Activated CD8-positive, alpha-beta memory T cell treated with anti-CD3 and anti-CD28 coated beads, Interleukin-2, amount 50 U/mL, for 48 hours (primary cell): ENCODE results near the gene PLCB4.

ENCODE experiments used
- DNase-seq: peaks from one replicate; pipeline ENCODE4 v3.0.0-alpha.2; 2020

Gene PLCB4

DNA sequence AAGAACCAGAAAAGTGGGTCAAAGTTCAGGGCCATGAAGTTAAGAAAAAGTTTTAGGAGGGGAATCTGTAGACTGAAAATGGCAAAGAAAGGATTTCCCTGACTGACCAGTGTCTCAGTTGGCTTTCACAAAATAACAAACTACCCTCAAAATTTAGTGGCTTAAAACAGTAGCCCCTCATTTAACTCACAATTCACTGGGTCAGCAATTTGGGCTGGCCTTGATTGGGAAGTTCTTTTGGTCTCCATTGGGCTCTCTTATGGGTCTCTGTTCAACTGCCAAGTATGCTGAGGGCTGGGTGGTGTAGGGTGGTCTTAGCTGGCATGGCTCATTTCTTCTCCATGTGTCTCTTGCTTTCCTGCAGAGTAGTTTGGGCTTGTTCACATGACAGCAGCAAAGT lies 161.5 kb downstream of the PLCB4 start:
- no peak for DNase-seq

DNA sequence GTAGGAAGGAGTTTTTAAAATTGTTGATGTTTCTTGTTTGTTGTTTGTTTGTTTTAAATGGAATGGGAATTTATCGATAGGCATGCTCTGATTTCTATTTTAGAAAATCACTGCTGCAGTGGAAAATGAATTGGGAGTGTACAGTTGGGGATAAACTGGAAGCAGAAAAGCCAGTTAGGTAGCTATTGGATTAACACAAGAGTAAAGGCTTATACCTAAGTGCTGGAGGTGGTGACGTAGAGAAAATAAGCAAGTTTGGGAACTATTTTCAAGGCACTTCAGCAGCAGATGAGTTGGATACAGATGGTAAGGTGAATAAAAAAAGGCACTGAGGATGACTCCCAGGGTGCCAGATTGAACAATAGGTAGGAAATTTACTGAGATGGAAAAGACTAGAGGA lies 164.9 kb downstream of the PLCB4 start:
- no peak for DNase-seq

DNA sequence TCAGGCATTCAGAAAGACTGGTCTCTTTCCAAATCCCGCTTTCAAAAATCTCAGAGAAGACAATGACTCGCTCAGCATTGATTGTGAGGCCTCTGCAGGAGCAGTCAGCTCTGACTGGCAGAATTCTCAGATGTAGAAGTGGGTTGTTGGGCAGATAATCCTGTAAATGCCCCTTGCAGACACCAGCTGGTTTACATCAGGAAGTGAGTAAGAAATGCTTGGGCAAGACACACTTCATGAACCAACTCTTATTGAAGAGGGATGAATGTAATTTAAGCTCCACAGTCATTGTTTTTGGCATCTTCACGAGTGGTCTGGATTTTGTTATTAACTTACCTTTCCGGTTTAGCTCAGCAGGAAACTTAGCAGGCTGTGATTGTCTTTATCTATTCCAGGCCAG lies 166.6 kb downstream of the PLCB4 start:
- no peak for DNase-seq

DNA sequence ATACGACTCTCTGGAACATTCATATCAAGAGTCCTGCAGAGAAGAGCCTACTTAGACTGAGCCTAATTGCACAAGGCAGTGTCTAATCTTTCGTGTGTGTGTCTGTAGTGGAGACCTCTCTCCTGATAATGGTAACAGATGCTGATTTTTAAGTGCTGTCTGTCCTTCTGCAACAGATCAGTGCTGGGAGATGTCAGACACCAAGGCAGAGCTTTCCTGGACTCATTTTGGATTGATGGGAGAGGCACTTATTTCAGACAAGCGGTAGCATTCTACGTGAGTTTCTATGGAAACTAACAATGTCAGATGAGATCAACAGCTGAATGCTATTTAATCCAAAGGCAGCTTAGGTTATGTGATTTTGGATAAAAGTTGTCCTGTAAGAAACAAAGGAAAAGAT lies 167.6 kb downstream of the PLCB4 start:
- no peak for DNase-seq

DNA sequence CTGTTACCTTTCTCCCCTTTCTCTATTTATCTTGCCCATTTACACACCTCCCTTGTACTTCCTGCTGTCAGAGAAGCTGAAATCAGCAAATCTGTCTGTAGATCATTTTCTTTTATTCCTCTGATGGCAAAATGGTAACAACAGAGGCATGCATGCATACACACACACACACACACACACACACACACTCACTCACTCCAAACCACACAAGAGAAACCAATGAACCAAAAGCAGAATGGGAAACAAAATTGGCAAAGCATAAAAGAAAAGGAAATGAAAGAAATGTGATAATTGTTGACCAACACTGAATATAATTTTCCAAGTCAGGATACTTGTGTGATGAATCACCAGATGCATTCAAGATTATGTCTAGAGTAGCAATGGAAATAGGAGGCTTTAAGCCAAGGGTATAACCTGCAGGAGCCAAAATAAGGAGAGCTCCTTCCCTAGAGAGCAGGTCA lies 172.4 kb downstream of the PLCB4 start:
- DNase-seq, result no peak

DNA sequence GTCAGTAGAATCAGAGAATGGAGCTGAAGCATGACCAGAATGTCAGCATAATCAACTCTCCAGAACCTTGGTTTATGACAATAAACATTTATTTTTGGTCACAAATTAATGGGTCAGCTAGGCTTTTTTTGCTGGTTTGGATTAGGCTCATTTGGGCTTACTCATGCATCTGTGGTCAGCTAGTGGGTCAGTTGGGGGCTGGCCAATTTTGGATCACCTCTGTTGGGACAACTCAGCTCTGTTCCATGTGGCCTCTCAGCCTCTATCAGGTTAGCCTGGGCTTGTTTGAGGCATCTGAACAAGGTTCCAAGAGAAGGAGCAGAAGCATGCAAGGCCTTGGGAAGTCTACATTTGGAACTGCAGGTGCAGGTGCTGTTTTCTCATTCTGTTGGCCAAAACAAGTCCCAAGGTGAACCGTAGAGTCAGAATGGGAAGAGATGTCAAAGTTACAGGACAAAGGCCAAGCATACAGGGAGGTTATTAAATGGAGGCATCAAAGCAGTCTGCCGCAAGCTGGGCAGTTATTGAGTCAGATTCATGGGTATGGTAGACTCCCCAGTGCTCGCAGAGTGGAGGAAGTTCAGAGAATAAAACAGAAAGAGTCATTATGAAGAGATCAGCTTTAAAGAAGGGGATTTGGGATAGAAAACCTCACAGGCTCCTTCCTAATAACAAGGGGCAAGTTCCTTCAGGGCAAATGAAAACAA lies 173.0 kb downstream of the PLCB4 start:
- no peak for DNase-seq

DNA sequence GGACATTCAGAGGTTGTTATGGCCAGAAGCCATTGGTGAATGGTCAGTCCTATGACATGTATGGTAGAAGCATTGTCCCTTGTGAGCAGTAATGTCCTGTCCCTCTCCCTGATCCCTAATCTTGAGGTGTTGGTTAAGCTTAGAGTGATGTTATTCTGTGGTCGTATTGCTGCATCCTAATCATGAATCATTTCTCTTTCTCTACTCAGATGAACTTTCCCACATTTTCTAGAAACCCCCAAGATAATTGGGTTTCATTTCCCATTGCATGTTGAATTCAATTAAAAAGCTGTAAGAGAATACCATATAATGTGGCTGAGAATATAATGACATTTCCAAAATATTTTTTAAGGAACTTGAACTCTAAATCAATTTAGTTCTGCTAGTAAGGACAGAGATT lies 175.1 kb downstream of the PLCB4 start:
- no peak for DNase-seq

DNA sequence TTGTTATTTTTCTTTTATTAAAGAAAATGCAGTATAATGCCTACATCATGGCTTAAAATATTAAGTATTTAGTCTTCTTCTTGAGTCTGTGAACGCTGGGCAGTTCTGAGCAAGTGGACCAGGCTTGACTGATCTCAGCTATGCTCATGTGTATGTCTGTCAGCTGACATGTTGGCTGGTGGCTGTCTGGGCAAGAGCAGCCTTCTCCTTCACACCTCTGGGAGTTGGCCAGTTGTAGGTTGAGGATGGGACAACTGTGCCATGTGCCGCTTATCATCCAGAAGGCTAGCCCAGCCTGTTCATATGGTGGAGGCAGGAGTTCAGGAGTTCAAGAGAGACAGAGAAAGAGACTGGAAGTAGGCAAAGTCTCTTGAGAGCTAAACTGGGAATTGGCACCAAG lies 175.9 kb downstream of the PLCB4 start:
- DNase-seq, result no peak

DNA sequence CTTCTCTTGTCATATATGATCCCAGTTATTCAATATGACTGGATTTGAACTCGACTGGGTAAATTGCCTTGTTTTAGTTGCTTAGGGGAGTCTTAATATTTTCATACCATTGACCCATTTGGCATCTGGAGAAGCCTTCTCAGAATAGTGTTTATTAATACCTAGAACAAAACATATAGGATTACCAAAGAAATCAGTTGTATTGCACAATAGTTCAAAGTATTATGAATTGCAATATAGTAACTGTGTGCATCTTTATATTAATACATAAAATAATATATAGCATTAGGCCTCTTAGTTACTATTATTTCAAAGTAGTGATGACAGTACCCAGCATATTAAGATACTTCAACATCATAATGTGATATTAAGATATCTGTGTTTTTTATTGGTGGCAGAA lies 177.8 kb downstream of the PLCB4 start:
- DNase-seq, result no peak

DNA sequence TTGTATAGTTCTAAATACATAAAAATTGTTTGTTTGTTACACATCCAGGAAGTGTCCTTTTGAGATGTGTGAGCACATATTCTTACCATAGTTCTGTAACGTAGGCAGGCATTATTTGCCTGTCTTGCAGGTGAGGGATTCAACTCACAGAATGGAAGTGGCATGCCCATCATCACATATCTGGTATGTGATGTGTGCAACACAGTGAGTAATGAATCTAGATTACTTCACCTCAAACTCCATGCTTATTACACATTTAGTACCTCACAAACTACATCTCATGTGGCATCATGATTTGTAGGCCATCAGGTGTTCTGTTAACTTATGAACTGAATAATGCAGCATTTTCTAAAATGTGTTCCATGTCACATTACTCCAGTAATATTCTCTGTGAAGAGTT lies 181.6 kb downstream of the PLCB4 start:
- DNase-seq, result no peak

DNA sequence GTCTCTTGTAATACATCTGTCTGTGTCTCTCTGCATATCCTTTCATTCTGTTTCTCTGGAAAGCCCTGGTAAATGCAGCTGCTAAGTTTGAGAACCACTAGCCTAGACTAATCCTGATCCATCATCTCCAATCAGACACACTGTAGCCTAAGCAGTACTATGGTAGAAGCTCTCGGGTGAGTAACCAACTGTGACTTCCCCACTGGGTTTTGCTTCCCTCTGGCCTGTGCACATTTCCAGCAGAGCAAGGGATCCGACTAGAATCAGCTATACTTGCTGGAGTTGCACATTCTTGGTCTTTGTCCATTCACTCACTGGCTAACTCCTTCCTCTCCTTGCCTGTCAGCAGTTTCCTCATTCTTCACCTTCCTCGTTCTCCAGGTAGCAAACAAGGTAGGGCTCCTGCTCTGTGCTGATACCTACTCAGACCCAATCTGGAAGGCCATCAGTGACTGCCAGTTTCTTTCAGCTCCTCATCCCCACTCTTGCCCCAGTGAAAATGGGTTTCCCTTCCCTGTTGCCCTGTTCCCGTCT lies 184.2 kb downstream of the PLCB4 start:
- no peak for DNase-seq

DNA sequence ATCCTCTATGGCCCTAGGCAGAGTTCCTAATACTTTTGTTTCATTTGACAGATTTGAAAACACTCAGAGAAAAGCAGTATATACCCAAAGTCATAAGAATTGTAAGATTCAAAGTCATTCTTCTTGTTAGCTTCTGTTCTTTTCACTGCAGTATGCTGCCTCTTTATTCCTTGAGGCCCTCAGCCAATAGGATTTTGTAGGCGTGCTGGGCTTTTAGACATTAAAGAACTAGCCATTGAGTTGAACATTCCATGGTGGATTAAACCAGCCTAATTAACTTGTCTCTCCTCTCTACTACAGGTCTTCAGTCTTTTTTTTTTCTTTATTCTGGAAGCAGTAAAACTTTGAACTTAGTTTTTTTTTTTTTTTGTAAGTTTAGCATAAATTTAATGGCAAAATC lies 186.3 kb downstream of the PLCB4 start:
- DNase-seq, result no peak

DNA sequence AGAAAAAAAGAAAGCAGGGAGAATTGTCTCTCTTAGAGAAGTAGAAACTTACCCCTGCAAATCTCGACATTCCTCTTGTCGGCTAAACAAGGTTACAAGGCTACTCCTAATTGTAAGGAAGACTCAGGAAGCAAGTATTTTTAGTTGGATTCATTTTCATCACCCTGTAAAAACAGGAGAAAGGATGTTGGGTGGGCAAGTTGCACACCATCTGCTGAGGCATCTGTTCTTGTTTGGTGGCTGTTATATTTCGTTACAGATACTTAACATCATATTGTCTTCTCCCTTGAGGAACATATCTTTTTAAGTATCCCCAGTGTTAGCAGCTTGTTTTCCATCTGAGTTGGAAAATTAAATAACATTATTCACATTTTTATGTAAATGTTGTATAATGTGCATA lies 187.5 kb downstream of the PLCB4 start:
- DNase-seq, result no peak

DNA sequence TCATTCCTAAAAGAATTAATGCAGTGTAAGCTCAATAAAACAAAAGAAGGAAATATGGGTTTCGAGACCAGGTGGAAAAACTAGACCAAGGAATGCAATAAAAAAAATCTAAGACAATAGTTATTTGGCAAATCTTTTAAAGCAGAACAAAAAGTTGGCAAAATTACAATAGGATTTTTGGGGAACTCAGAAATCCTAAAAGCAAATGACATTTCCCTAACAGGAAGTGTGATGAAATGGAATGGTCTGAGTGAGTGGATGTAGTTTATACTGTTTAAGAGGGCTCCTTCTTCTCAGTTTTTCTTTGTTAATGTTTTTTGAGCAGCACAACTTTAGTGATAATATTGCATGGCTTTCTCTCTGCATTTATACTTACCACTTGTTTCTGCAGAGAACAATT lies 190.0 kb downstream of the PLCB4 start:
- DNase-seq, result no peak

DNA sequence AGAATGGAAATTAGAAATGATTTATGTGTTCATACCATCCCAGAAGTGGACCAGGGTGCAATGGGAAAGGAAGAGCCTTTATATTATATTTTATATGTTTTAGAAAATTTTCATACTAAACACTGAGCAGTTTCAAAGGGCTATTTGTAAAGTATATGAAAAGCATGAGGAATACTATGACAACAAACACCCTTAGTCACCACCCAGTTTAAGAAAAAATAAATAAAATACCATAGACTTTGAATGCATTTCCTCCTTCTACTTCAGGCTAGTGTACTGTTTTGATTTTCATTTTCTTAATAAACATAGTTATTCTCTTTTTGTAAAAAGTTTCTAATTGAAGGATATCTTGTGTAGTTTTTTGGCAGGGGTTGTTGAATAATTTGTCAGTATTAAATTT lies 191.1 kb downstream of the PLCB4 start:
- DNase-seq, result no peak

DNA sequence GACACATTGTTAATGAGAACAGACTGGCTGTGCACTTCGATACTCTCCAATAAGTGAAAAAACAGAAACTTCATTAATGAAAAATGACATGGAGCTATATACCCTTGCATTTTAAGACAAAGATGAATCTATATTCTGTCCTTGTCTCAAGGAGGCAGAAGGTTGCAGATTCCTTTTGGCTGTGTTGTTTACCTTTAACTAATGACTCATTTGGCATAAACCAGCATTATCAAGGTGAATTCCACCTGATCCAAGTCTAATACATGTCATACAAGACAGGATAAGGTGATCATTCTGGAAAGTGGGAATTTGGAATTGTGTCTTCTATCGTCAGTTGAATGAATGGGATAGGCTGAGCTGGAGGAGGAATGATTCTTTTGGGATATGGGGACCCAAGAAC lies 192.9 kb downstream of the PLCB4 start:
- no peak for DNase-seq

DNA sequence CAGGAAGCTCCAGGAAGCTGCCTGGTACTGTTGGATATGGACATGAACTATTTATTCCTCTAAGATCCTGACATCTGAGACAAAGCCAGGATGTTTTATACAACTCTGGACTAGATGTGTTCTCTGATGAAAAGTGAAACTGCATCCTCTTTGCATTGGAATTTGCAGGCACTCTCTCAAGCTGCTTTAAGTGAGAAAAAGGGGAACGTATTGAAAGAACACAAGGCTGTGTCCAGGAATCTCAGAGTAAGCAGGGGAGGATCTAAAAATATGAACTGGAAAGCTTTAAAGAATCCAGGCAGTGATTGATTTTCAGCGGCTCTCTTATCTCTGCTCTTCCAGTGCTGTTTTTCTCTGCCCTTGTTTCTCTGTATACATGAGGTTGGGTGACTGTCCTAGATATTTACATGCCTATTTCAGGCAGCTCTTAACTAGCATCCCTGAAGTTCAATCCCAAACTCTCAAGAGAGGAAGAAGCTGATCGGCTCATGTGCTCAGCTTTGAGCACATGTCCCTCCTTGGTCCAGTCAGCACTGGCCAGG lies 193.8 kb downstream of the PLCB4 start:
- no peak for DNase-seq

DNA sequence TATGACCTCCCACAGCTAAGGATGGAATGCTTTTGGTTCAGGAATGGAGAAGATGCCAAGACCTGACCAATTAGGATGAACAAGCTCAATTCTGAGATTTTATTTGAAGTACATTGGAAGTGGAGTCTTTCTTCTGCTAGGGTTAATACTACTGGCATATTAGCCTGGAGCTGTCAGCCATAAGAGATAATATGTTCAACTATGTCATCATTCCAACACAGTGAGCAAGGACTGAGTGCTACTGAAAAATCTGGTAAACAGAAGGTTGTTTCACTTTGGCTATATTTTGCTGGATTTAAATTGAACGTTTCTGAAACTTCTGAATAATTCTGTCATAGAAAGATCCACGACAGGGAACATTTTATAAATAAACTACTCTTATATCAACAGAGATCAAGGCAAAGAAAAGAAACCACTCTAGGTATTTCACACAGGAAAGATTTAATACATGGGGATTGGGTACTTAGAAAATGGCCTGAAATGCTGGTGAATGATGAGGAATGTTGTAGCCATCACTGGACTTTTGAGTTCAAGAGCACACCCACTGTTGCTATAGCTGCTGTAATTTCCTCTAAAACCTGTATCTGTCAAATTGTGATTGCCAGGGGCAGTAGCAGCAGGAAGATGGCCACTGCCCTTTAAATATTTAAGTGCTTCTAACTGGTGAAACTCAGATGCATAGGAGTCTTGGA lies 200.5 kb downstream of the PLCB4 start:
- no peak for DNase-seq

DNA sequence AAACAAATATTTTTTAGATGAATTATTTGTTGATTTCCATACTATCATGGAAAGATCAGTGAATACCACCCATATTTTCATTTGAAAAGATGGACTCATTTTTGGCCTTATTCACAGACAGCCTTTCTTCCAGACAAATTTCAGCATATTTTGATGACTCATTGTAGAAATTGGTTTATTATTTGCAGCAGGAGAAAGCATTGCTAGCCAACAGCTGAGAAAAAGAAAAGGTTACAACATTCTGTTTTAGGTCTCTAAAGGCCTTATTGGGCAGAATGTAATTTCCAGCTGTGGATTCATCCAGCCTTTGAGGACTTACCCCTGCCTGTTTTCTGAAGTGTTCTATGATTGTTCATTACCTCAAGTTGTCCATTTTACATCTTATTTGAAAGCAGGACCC lies 201.9 kb downstream of the PLCB4 start:
- DNase-seq, result no peak

DNA sequence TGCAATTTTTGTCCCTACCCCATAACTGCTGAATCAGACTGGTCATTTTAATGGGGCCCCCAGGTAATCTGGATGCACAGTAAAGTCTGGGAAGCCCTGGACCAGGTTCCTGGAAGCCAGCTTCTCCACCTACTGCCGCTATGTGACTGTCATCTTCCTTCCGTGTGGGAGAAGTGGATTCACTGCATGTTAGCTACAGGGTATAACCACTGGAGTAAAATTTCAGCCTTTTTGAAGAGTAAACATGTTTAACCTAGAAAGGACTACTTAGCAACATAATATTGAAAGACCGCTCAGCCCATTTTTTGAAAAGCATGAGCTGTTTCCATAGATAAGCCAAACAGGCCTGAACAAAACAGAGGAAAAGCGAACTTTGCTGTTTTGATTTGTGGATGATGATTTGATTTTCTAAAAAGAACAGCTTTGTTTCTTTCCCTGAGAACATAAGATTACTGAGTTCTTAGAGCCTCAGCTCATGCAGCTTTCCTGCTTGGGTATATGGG lies 208.1 kb downstream of the PLCB4 start:
- no peak for DNase-seq

DNA sequence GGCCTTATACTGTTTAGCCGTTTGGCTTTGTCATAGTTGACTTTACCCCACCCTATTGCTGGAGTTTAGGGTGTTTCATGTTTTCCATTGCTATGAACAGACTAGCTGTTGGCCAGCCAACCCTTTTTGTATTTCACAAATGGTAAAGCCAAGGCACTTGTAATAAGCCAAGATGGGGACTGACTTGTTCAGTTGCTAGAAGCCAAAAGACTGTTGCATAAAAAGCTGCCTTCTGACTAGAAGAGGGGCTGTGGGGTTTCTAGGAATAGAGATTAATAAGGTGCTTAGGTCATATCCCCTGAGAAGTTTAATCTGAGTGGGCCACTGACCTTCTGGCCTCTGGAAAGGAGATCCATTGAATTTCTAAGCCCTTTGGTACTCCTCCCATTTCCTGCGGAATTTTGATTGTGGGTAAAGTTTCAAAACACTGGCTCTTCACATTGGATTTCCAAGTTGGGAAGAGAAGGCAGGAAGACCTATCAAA lies 211.1 kb downstream of the PLCB4 start:
- no peak for DNase-seq

DNA sequence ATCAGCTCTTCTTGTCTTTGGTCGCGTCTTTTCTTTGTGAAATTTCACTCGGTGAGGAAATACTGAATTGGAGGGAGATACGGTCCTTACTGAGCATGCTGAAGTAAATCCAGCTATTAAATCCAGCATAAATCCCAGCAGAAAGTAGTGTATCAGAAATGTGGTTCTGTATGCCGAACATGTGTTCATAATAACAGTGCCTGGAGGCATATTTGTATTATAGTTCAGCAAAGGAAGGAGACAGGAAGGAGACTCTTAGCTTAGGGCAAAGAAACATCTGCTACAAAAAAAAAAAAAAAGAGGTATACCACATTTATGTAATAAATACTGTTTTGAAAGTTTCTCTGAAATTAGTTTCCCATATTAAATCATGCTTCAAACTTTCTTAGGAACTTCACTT lies 211.8 kb downstream of the PLCB4 start:
- DNase-seq, result no peak

DNA sequence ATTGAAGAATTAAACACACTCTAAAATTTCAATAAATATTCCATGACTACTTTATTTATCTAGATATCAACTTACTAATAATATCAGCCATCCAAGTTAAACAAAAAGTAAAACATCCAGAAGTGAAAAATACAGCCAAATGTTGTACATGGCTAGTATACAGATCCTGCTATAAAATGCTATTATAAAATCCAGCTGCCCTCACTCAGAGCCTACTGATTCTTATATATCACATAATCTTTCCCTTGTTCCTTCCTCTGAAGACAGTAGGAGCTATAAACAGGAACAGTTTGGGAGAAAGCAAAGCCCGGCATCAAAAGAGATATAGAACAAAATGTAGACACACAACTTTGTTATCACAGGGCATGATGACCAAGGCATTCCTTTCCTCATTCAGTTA lies 212.9 kb downstream of the PLCB4 start:
- DNase-seq, result no peak

DNA sequence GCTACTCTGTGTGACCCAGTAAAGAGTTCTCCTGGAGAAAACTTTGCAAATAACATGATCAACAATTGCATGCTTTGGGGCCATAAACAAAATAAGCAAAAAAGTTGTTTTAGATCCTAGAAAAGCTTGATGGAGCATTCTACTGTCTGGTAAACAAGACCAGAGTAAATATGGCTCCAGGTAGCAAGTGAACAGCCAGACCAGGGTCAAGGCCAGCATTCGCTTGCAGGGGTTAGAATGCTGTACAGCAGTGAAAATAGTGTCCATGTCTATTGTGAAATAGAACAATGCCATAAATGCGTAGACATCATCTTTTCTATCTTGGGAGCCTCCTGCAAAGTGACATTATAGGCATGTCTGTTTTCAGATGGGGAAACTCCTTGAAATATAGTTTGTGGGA lies 216.7 kb downstream of the PLCB4 start:
- no peak for DNase-seq
